Measurements from ENCODE around the gene ESPN. TPM values are rescaled to one million over a fixed set of nuclear protein-coding genes. Genes with fewer than 3 reads are reported as not detected.

Gene ESPN
- total RNA-seq, 4 donors from 2014 or later = 0.60 to 6.1 (median 1.7) TPM

GRCh38 chr1:6421266-6421665 lies 3.3 kb upstream of the ESPN start:
- no peak for DNase-seq (ENCODE audit: low spot score in 2 of 2)
- WGBS, 2 donors = 54 to 63% methylated on average over 4 of the region's 4 CpGs
- H3K27me3 ChIP-seq = peaks cover 0 to 96% of the 10 kb centered on the region in 2 donors
- H3K9me3 ChIP-seq = no peaks in the 10 kb centered on the region
- no peak overlapping the region for H3K27ac ChIP-seq
- H3K4me1 ChIP-seq = peaks cover 0 to 52% (median 26%) of the 10 kb centered on the region in 4 donors
- H3K36me3 ChIP-seq = no peaks in the 10 kb centered on the region
- TF ChIP-seq EP300 (IDR thresholded peaks at IDR 0.05) (no peak), POLR2A (IDR thresholded peaks at IDR 0.05) (no peak)
- no peak overlapping the region for H3K4me3 ChIP-seq

DNA sequence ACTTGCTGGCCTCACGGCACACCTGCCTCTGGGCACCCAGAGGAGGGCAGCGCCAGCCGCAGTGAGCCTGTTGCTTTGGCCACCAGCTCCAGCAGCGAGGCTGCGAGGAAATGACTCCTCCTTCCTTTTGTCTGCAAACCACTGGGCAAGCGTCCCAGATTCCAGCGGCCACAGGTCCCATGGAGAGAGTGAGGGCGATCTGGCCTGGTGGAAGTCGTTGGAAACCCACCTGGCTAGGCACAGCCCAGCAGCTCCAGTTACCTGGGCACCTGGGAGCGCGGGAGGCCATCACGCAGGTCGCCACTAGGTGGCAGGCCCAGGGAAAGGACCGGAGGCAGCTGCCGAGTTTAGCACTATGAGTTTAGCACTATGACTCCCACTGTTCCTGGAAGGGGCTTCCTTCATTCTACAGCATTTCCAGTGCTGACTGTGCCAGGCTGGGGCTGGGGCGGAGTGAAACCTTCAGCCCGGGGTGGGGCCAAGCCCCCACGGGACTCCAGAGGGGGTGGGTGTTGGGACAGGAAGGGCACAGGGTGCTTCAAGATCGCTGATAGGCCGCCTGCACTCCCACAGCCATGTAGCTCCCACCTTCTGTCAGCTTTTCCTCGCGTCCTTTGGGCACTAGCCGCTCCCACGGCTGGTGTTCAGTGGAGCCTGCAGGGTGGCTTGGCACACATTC lies 1.1 kb upstream of the ESPN start:
- no peak for DNase-seq (ENCODE audit: low spot score in 2 of 2)
- Histone ChIP-seq H3K27me3 (peaks cover 0 to 96% of the 10 kb centered on the region in 2 donors), H3K36me3 (no peaks in the 10 kb centered on the region), H3K9me3 (no peaks in the 10 kb centered on the region), H3K4me3 (no peak overlapping the region), H3K4me1 (peaks cover 0 to 52% (median 26%) of the 10 kb centered on the region in 4 donors), H3K27ac (no peak overlapping the region)
- no peak for TF ChIP-seq POLR2A (IDR thresholded peaks at IDR 0.05)
- TF ChIP-seq CTCF (IDR thresholded peaks at IDR 0.05) = peak; percentile 33 to 61 (median 46)
- 11 to 16% methylated on average over 14 to 23 of the region's 24 CpGs for WGBS, 2 donors

DNA sequence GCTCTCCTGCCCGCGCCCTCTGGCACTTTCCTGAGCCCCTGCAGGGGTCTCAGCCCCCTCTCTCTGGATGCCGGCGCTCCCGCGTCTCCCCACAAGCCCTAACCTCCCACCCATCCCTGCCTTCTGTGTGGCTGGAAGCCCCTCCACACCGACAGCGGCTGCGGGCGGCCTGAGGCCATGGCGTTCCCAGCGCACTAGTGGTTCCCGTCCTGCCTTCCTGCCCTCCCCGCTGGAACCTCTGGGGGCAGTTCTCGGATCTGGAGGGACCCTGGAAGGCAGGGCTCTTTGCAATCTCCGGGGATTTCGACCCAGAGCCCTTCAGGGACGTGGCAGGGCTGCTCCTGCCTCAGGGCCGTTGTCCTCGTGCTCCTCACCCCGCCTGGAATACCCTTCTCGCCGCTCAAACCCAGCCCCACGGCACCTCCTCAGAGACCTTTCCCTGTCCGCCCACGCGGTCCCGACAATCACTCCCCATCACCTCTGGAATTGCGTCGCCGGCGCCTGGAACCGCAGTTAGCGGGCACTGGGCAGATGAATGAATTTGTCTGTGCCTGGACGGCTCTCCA lies 493 bp upstream of the ESPN start:
- Histone ChIP-seq H3K27me3 (peaks cover 0 to 96% of the 10 kb centered on the region in 2 donors), H3K36me3 (no peaks in the 10 kb centered on the region), H3K4me3 (no peak overlapping the region), H3K27ac (no peak overlapping the region), H3K4me1 (peaks cover 0 to 46% (median 23%) of the 10 kb centered on the region in 4 donors), H3K9me3 (no peaks in the 10 kb centered on the region)
- DNase-seq (ENCODE audit: low spot score in 2 of 2) = no peak
- no peak for TF ChIP-seq POLR2A (IDR thresholded peaks at IDR 0.05)
- TF ChIP-seq EP300 (IDR thresholded peaks at IDR 0.05) = no peak
- no peak for TF ChIP-seq CTCF (IDR thresholded peaks at IDR 0.05)
- 5 to 6% methylated on average over 31 to 35 of the region's 35 CpGs for WGBS, 2 donors

GRCh38 chr1:6425658-6426057 lies 1.1 kb downstream of the ESPN start:
- Histone ChIP-seq H3K4me3 (no peak overlapping the region), H3K27me3 (peaks cover 0 to 96% of the 10 kb centered on the region in 2 donors), H3K9me3 (no peaks in the 10 kb centered on the region), H3K4me1 (peaks cover 0 to 30% (median 10%) of the 10 kb centered on the region in 4 donors), H3K36me3 (no peaks in the 10 kb centered on the region), H3K27ac (no peak overlapping the region)
- WGBS, 2 donors = 80 to 81% methylated on average over 6 of the region's 6 CpGs
- no peak for DNase-seq (ENCODE audit: low spot score in 2 of 2)
- TF ChIP-seq EP300 (IDR thresholded peaks at IDR 0.05) (no peak), CTCF (IDR thresholded peaks at IDR 0.05) (no peak), POLR2A (IDR thresholded peaks at IDR 0.05) (no peak)

- WGBS, 2 donors = 93 to 96% methylated on average over 4 to 9 of the region's 9 CpGs
- Histone ChIP-seq H3K4me3 (no peak overlapping the region), H3K27me3 (peaks cover 0 to 92% of the 10 kb centered on the region in 2 donors), H3K4me1 (peaks cover 0 to 27% (median 8%) of the 10 kb centered on the region in 4 donors), H3K27ac (no peak overlapping the region), H3K9me3 (no peaks in the 10 kb centered on the region), H3K36me3 (no peaks in the 10 kb centered on the region)
- DNase-seq (ENCODE audit: low spot score in 2 of 2) = no peak
- TF ChIP-seq EP300 (IDR thresholded peaks at IDR 0.05) (no peak), POLR2A (IDR thresholded peaks at IDR 0.05) (no peak), CTCF (IDR thresholded peaks at IDR 0.05) (no peak)
Observed at GRCh38 chr1:6426277-6426971, 1.8 kb downstream of the ESPN start.
